Stomach (tissue), 4 donors: ENCODE results near the gene STAMBPL1.

Experiments used
- EP300 ChIP-seq: sonication (generic); formaldehyde crosslinking; IDR thresholded peaks from one replicate; pipeline ENCODE4 v1.6.1; 2017; ENCODE audit warnings: antibody characterized with exemption
- POLR2AphosphoS5 ChIP-seq, 3 donors: sonication (generic); formaldehyde crosslinking; IDR thresholded peaks; one replicate each; pipeline ENCODE4 v1.6.1; 2016; ENCODE audit warnings: antibody characterized with exemption in 3 of 3
- TF ChIP-seq, protein P1 (sequence below), 7 experiments: fragments of 450-650 bp in 4 of 7; fragments of 200-600 bp in 3 of 7; sonication (generic) in 3 of 7; IDR thresholded peaks; one replicate each; pipeline ENCODE4 v1.5.1; 2016 to 2019; ENCODE audit warnings: antibody characterized with exemption in 7 of 7, control low read depth in 2 of 7, mild to moderate bottlenecking in 1 of 7

- TF ChIP-seq EP300, result no peak
- TF ChIP-seq, protein P1, sequence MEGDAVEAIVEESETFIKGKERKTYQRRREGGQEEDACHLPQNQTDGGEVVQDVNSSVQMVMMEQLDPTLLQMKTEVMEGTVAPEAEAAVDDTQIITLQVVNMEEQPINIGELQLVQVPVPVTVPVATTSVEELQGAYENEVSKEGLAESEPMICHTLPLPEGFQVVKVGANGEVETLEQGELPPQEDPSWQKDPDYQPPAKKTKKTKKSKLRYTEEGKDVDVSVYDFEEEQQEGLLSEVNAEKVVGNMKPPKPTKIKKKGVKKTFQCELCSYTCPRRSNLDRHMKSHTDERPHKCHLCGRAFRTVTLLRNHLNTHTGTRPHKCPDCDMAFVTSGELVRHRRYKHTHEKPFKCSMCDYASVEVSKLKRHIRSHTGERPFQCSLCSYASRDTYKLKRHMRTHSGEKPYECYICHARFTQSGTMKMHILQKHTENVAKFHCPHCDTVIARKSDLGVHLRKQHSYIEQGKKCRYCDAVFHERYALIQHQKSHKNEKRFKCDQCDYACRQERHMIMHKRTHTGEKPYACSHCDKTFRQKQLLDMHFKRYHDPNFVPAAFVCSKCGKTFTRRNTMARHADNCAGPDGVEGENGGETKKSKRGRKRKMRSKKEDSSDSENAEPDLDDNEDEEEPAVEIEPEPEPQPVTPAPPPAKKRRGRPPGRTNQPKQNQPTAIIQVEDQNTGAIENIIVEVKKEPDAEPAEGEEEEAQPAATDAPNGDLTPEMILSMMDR (IDR thresholded peaks at IDR 0.05), result no peak
- no peak for TF ChIP-seq POLR2AphosphoS5 (IDR thresholded peaks at IDR 0.05)
Observed at GRCh38 chr10:88875081-88875480, 5.0 kb upstream of the STAMBPL1 start.
